Astrocyte of the cerebellum (primary cell): ENCODE results near the gene SYT9.

ENCODE experiments used
- DNase-seq: peaks from one replicate; pipeline ENCODE4 v3.0.0-alpha.2; 2011; ENCODE audit warnings: low read depth
- H3K4me3 ChIP-seq: 2 replicates; pipeline ENCODE4 v1.5.1; 2011; ENCODE audit warnings: mild to moderate bottlenecking, low read depth, low read length, moderate library complexity
- CTCF ChIP-seq: IDR thresholded peaks from 2 replicates; pipeline ENCODE4 v1.5.1; 2012; ENCODE audit warnings: low read length, low read depth, moderate library complexity, mild to moderate bottlenecking; ENCODE audit errors: missing control alignments
- in situ Hi-C: cut with HindIII; loops from 2 replicates; pipeline ENCODE4 v1.10.0; 2017; ENCODE audit warnings: low sequenced_read_pairs

Gene SYT9

DNA sequence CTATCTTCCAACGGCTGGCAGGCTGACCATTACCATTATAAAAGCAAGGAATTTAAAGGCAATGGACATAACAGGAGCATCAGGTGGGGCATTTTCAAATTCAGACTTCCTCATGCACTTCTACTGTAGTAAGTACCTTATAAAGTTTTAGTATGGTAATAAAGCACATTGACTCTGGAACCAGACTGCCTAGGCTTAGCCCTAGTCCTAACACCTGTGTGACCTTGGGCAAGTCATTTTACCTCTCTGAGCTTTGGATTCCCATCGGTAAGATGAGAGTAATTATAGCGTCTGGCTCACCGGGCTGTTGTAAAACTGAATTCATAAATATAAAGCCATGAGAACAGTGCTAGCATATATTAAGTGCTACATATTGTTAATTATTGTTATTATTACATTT, 164.4 kb downstream of the SYT9 start:
- in situ Hi-C loops, result no loop called here
- no peak for TF ChIP-seq CTCF
- H3K4me3 ChIP-seq, result no peak overlapping the region
- no peak for DNase-seq

DNA sequence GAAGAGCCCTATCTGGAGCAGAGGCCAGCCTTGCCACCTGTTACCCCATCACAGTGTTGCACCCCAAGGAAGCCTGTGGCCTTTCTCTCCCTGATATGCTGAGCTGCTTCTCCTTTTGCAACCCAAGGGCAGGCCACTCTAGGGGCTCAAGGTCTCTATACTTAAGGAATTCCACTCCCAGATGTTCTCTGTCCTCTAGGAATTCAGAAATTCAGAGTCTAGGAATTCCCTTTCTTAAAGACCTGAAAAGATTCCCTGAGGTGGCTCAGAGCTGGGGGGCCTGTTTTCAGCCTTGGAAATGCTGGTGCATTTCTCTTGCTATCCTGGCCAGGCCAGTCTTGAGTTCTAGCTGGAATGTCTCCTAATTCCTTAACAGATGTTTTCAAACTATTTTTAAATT, 165.6 kb downstream of the SYT9 start:
- no peak overlapping the region for H3K4me3 ChIP-seq
- DNase-seq, result no peak
- TF ChIP-seq CTCF, result no peak
- in situ Hi-C loops, result no loop called here

- DNase-seq, result no peak
- in situ Hi-C loops, result no loop called here
- no peak overlapping the region for H3K4me3 ChIP-seq
- TF ChIP-seq CTCF, result no peak
These were observed 166.4 kb downstream of the SYT9 start for GRCh38 chr11:7418061-7418460.

DNA sequence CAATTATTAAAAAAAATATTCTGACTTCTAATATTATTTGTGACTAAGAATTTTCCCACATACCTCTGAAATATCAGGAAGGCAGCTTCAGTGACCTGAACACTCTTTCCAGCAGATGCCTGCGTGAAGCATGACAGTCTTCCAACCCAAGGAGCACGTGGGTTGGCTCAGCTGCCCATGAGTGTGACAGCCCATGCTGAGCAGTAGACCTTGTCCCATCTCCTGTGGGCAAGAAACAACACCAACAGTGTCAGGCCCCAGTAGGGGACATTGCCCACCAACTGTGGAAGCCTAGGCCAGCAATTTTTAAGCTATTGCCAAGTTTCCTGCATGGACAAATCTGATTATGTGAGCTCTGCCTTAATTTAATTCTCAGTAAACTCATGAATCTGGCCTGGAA, 167.2 kb downstream of the SYT9 start:
- in situ Hi-C loops, result no loop called here

GRCh38 chr11:7421136-7421535, 169.4 kb downstream of the SYT9 start:
- in situ Hi-C loops, result no loop called here

More for the DNA sequence above, 167.2 kb downstream of the SYT9 start:
- H3K4me3 ChIP-seq, result no peak overlapping the region
- no peak for DNase-seq
- no peak for TF ChIP-seq CTCF

DNA sequence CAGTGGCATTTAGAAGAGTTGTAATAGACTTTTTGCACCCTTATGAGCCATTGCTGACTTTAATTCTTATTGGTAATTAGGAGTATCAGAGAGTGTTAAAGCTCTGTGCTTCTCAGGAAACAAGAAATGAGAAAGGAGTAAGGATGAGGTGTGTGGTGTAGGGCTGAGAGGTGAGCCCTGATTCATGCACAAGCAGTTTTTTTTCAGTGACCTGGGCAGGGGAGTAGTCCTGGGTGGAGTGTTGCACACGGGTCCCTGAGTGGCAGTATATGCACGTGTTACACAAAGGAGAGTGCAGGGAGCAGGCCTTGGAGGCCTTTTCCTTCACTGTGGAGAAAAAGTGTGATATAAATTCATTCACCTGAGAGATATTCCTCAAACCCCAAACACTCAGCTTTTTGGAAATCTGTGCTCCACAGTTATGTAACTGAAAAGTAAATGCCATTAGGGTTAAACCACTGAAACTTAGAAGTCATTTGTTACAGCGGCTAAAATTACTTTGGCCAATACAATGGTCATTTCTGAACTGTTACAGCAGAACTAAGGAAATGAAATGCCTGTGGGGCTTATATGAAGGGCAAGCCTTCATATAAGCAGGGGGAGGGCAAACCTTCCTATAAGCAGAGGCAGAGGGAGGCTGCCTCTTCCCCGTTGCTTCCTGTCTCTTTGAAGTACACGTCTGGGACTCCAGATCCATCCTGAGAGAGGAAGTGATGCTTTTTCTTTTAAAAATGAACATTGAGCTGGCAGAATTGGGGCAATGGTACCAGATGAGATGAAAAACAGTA, 171.0 kb downstream of the SYT9 start:
- no peak overlapping the region for H3K4me3 ChIP-seq
- DNase-seq, result no peak
- in situ Hi-C loops, result no loop called here

More at GRCh38 chr11:7421136-7421535, 169.4 kb downstream of the SYT9 start:
- TF ChIP-seq CTCF, result no peak
- no peak overlapping the region for H3K4me3 ChIP-seq
- DNase-seq, result no peak

More for the DNA sequence above, 171.0 kb downstream of the SYT9 start:
- no peak for TF ChIP-seq CTCF
